ENCODE data around the gene PPARD. TPM values are rescaled to one million over a fixed set of nuclear protein-coding genes. Genes with fewer than 3 reads are reported as not detected.

Gene PPARD
- polyA plus RNA-seq, 1 experiment: 40.9 TPM

GRCh38 chr6:35363293-35363750, 21.0 kb downstream of the PPARD start:
- no peak for TF ChIP-seq CTCF (IDR thresholded peaks at IDR 0.05; ENCODE audit: insufficient read depth, low read depth, low read length)
- POLR2A ChIA-PET: no interaction called here
- peaks cover 4% of the 10 kb centered on the region for H3K36me3 ChIP-seq (ENCODE audit: control insufficient read depth, insufficient read depth, low read length)
- peak; percentile 56 for DNase-seq (ENCODE audit: low read depth)
- no peaks in the 10 kb centered on the region for H3K27me3 ChIP-seq (ENCODE audit: control insufficient read depth, insufficient read depth, low read length)
- H3K4me3 ChIP-seq (ENCODE audit: low read depth, low read length): no peak overlapping the region
- CTCF ChIA-PET: interaction anchor here (0.5 kb wide), 1 partner anchor 74 kb away, joined by 3 read pairs; no protein-coding TSS in a partner anchor

- Histone ChIP-seq H3K4me3 (ENCODE audit: low read depth, low read length) (no peak overlapping the region), H3K36me3 (ENCODE audit: control insufficient read depth, insufficient read depth, low read length) (peaks cover 4% of the 10 kb centered on the region), H3K27me3 (ENCODE audit: control insufficient read depth, insufficient read depth, low read length) (no peaks in the 10 kb centered on the region)
- ChIA-PET CTCF (no interaction called here), POLR2A (no interaction called here)
- TF ChIP-seq CTCF (IDR thresholded peaks at IDR 0.05; ENCODE audit: insufficient read depth, low read depth, low read length): no peak
- no peak for DNase-seq (ENCODE audit: low read depth)
Observed at GRCh38 chr6:35365594-35366203, 23.3 kb downstream of the PPARD start.

- H3K36me3 ChIP-seq (ENCODE audit: control insufficient read depth, insufficient read depth, low read length): peaks cover 2% of the 10 kb centered on the region
- no peaks in the 10 kb centered on the region for H3K27me3 ChIP-seq (ENCODE audit: control insufficient read depth, insufficient read depth, low read length)
- no peak for DNase-seq (ENCODE audit: low read depth)
- no peak overlapping the region for H3K4me3 ChIP-seq (ENCODE audit: low read depth, low read length)
- no peak for TF ChIP-seq CTCF (IDR thresholded peaks at IDR 0.05; ENCODE audit: insufficient read depth, low read depth, low read length)
- ChIA-PET CTCF (no interaction called here), POLR2A (no interaction called here)
Observed at GRCh38 chr6:35366204-35366596, 23.8 kb downstream of the PPARD start.

GRCh38 chr6:35367646-35368037, 25.3 kb downstream of the PPARD start:
- Histone ChIP-seq H3K4me3 (ENCODE audit: low read depth, low read length) (no peak overlapping the region), H3K27me3 (ENCODE audit: control insufficient read depth, insufficient read depth, low read length) (no peaks in the 10 kb centered on the region), H3K36me3 (ENCODE audit: control insufficient read depth, insufficient read depth, low read length) (peaks cover 2% of the 10 kb centered on the region)
- POLR2A ChIA-PET: interaction anchor here (0.7 kb wide), 1 partner anchor 11 kb away, joined by 3 read pairs; no protein-coding TSS in a partner anchor
- no peak for DNase-seq (ENCODE audit: low read depth)
- CTCF ChIA-PET: interaction anchor here (0.8 to 1.2 kb wide), 3 partner anchors 10 to 81 kb away, joined by 3 to 5 read pairs (median 4); no protein-coding TSS in a partner anchor
- no peak for TF ChIP-seq CTCF (IDR thresholded peaks at IDR 0.05; ENCODE audit: insufficient read depth, low read depth, low read length)

GRCh38 chr6:35368038-35368887, 25.9 kb downstream of the PPARD start:
- ChIA-PET POLR2A (interaction anchor here (0.7 kb wide), 1 partner anchor 10 kb away, joined by 3 read pairs; no protein-coding TSS in a partner anchor), CTCF (interaction anchor here (0.8 to 1.2 kb wide), 3 partner anchors 10 to 81 kb away, joined by 3 to 5 read pairs (median 4); no protein-coding TSS in a partner anchor)
- Histone ChIP-seq H3K27me3 (ENCODE audit: control insufficient read depth, insufficient read depth, low read length) (no peaks in the 10 kb centered on the region), H3K36me3 (ENCODE audit: control insufficient read depth, insufficient read depth, low read length) (no peaks in the 10 kb centered on the region; the same call in 1 of the 2 replicates), H3K4me3 (ENCODE audit: low read depth, low read length) (no peak overlapping the region)
- no peak for TF ChIP-seq CTCF (IDR thresholded peaks at IDR 0.05; ENCODE audit: insufficient read depth, low read depth, low read length)
- peak; percentile 13 for DNase-seq (ENCODE audit: low read depth)

Data from BJ (cell line).